Gastroesophageal sphincter (tissue), 4 donors: Measurements from ENCODE around the gene PPP2R5D. TPM values are rescaled to one million over a fixed set of nuclear protein-coding genes. Genes with fewer than 3 reads are reported as not detected.
A peak's percentile ranks its signal among the peaks of the same experiment; 100 is the strongest.

ENCODE experiments used
- ATAC-seq: fragments of 150-250 bp; one replicate; pipeline ENCODE4 v1.9.1; 2016; ENCODE audit warnings: mild to moderate bottlenecking, moderate library complexity
- H3K27ac ChIP-seq, 4 donors: fragments of 200-600 bp; sonication (generic) in 3 of 4; 1 replicate in 3 of 4; 2 replicates in 1 of 4; pipeline ENCODE4 v1.5.1; 2016 to 2019
- H3K27me3 ChIP-seq: fragments of 200-600 bp; sonication (generic); one replicate; pipeline ENCODE4 v1.5.1; 2019
- H3K36me3 ChIP-seq, 2 donors: fragments of 200-600 bp; sonication (generic); one replicate each; pipeline ENCODE4 v1.5.1; 2019; ENCODE audit warnings: control low read depth in 1 of 2
- H3K4me1 ChIP-seq, 3 donors: fragments of 200-600 bp; sonication (generic); 1 replicate in 2 of 3; 2 replicates in 1 of 3; pipeline ENCODE4 v1.5.1; 2016 to 2019; ENCODE audit warnings: control low read depth in 2 of 3
- H3K4me3 ChIP-seq, 2 donors: fragments of 200-600 bp; sonication (generic); one replicate each; pipeline ENCODE4 v1.5.1; 2019; ENCODE audit warnings: mild to moderate bottlenecking in 1 of 2, moderate library complexity in 1 of 2
- H3K9me3 ChIP-seq, 3 donors: fragments of 200-600 bp; sonication (generic); one replicate each; pipeline ENCODE4 v1.5.1; 2017 to 2019; ENCODE audit warnings: control low read depth in 2 of 3
- EP300 ChIP-seq: sonication (generic); formaldehyde crosslinking; IDR thresholded peaks from one replicate; pipeline ENCODE4 v1.6.1; 2017; ENCODE audit warnings: antibody characterized with exemption, mild to moderate bottlenecking
- POLR2A ChIP-seq, 2 donors: fragments of 450-650 bp; IDR thresholded peaks; one replicate each; pipeline ENCODE4 v1.6.1; 2017; ENCODE audit warnings: antibody characterized with exemption in 2 of 2, mild to moderate bottlenecking in 2 of 2, moderate library complexity in 1 of 2
- POLR2AphosphoS5 ChIP-seq: sonication (generic); formaldehyde crosslinking; IDR thresholded peaks from one replicate; pipeline ENCODE4 v1.6.1; 2017; ENCODE audit warnings: antibody characterized with exemption
- WGBS, 2 donors: methylation state at CpG; one replicate each; pipeline ENCODE4 v1.1.5; 2018; ENCODE audit warnings: low coverage in 1 of 2; 5-methylcytosine and 5-hydroxymethylcytosine counted together
- total RNA-seq, 4 donors: library from RNA; depleted of rRNA; stranded (reverse); fragments of >200 nt; gene quantifications; one replicate each; pipeline ENCODE4 v1.1.0, GENCODE V29; 2016
- TF ChIP-seq, protein P1 (sequence below), 4 experiments: fragments of 200-600 bp in 2 of 4; fragments of 450-650 bp in 2 of 4; sonication (generic) in 1 of 4; IDR thresholded peaks; one replicate each; pipeline ENCODE4 v1.5.1; 2017 to 2019; ENCODE audit warnings: antibody characterized with exemption in 4 of 4, mild to moderate bottlenecking in 2 of 4, moderate library complexity in 2 of 4

PPP2R5D gene
- total RNA-seq, 4 donors from 2014 or later, result 30.0 to 45.1 (median 36.3) TPM

DNA sequence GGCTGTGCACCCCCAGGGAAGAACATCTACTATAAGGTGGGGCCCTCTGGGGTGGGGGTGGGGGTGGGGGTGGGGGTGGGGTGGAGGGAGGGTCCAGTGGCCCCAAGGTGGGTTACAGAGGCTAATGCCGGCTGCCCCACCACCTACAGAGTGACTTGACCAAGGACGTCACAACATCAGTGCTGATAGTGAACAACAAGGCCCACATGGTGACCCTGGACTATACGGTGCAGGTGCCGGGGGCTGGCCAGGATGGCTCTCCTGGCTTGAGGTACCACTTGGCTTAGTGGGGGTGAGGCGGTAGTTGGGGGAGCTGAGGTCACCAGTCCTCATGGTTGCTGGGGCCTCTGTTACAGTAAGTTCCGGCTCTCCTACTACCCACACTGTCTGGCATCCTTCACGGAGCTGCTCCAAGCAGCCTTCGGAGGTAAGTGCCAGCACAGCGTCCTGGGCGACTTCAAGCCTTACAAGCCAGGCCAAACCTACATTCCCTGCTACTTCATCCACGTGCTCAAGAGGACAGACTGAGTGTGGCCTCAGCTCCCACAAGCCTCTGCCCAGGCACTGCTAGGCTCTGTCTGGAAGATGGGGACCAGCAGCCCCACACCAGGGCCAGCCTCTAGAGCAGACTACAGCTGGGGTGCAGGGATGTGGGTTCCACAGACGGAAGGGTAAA lies 21.1 kb upstream of the PPP2R5D start:
- Histone ChIP-seq H3K9me3 (no peaks in the 10 kb centered on the region), H3K36me3 (peaks cover 0 to 64% of the 10 kb centered on the region in 2 donors), H3K27ac (no peak overlapping the region), H3K4me1 (peaks cover 0 to 24% (median 8%) of the 10 kb centered on the region in 3 donors), H3K4me3 (no peak overlapping the region), H3K27me3 (no peaks in the 10 kb centered on the region)
- no peak for ATAC-seq
- 40 to 100% methylated on average over 1 of the region's 12 CpGs for WGBS, 2 donors
- TF ChIP-seq, protein P1, sequence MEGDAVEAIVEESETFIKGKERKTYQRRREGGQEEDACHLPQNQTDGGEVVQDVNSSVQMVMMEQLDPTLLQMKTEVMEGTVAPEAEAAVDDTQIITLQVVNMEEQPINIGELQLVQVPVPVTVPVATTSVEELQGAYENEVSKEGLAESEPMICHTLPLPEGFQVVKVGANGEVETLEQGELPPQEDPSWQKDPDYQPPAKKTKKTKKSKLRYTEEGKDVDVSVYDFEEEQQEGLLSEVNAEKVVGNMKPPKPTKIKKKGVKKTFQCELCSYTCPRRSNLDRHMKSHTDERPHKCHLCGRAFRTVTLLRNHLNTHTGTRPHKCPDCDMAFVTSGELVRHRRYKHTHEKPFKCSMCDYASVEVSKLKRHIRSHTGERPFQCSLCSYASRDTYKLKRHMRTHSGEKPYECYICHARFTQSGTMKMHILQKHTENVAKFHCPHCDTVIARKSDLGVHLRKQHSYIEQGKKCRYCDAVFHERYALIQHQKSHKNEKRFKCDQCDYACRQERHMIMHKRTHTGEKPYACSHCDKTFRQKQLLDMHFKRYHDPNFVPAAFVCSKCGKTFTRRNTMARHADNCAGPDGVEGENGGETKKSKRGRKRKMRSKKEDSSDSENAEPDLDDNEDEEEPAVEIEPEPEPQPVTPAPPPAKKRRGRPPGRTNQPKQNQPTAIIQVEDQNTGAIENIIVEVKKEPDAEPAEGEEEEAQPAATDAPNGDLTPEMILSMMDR (IDR thresholded peaks at IDR 0.05), result no peak
- TF ChIP-seq EP300 (no peak), POLR2AphosphoS5 (no peak), POLR2A (IDR thresholded peaks at IDR 0.05) (no peak)

DNA sequence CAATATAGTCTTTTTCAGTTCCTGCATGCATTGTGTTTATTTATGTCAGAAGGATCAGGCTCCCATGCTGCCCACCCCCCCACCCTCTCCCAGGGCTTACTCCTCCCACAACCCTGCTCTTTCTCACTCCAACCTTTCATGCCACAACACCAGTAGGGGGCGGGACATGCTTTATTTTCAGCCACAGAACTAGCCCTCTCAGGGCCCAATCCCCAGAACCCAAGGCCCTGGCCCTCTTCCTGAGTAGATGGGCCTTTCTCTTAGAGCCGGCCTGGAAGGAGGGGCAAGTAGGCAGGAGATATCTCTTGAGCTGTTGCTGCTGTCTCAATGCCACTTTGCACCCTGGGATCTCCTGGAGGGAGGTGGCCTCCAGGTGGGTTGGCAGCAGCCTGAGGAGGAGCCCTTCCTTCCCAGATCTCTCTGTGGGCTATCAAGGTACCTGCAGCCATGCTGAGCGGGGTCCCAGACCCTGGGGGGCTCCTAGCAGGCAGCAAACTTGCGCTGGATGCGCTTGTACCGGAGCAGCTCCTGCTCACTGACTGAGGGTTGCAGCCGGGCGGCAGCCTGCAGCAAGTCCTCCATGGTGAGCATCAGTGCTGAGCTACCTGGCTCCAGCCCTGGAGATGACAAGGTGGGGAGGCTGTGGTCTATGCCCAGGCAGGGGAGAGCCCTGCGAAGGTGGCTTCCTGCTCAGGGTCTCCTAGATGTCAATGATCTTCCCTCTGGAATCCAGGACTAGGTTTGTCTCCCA lies 20.3 kb upstream of the PPP2R5D start:
- no peaks in the 10 kb centered on the region for H3K9me3 ChIP-seq
- no peaks in the 10 kb centered on the region for H3K27me3 ChIP-seq
- no peak for ATAC-seq
- peaks cover 0 to 71% of the 10 kb centered on the region in 2 donors for H3K36me3 ChIP-seq
- no peak overlapping the region for H3K27ac ChIP-seq
- TF ChIP-seq EP300 (no peak), POLR2AphosphoS5 (no peak), POLR2A (IDR thresholded peaks at IDR 0.05) (no peak)
- TF ChIP-seq, protein P1 (IDR thresholded peaks at IDR 0.05), result peak in 1 of 4 experiments; percentile 24
- no peak overlapping the region for H3K4me3 ChIP-seq
- H3K4me1 ChIP-seq, result peaks cover 0 to 24% (median 8%) of the 10 kb centered on the region in 3 donors
- 60 to 83% methylated on average over 1 to 2 of the region's 9 CpGs for WGBS, 2 donors

DNA sequence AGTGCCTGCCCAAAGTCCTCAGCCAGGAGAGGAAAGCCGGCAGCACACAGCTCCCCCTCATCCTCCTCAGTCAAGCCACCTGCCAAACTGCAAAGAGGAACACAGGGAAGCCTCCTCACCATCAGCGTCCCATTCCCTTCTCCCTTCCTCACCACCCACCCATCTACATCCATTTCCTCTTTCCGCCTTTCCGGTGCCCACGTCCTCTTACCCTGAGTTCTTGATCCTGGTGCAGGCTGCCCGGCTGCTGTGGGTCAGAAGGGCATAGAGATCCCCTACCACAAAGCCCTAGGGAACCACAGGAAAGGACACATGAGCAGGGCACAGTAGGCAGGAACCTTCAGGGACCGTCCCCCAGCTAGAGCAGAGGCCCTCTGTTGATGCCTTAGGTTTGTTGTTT lies 17.8 kb upstream of the PPP2R5D start:
- TF ChIP-seq EP300 (no peak), POLR2A (IDR thresholded peaks at IDR 0.05) (no peak)
- ATAC-seq, result no peak
- Histone ChIP-seq H3K4me1 (peaks cover 0 to 8% (median 0%) of the 10 kb centered on the region in 3 donors), H3K4me3 (no peak overlapping the region), H3K27me3 (no peaks in the 10 kb centered on the region), H3K9me3 (no peaks in the 10 kb centered on the region), H3K36me3 (peaks cover 0 to 79% of the 10 kb centered on the region in 2 donors), H3K27ac (no peak overlapping the region)
- 66 to 77% methylated on average over 5 to 6 of the region's 7 CpGs for whole genome bisulfite sequencing, 2 donors

- Histone ChIP-seq H3K27me3 (no peaks in the 10 kb centered on the region), H3K4me3 (no peak overlapping the region), H3K36me3 (peaks cover 0 to 75% of the 10 kb centered on the region in 2 donors), H3K4me1 (peaks cover 0 to 5% (median 0%) of the 10 kb centered on the region in 3 donors), H3K27ac (no peak overlapping the region), H3K9me3 (no peaks in the 10 kb centered on the region)
- TF ChIP-seq EP300 (no peak), POLR2AphosphoS5 (no peak), POLR2A (IDR thresholded peaks at IDR 0.05) (no peak)
- TF ChIP-seq, protein P1 (IDR thresholded peaks at IDR 0.05), result no peak
- no peak for ATAC-seq
- WGBS, 2 donors, result no CpG with 5 or more reads among the region's 11 CpGs
These were observed 17.1 kb upstream of the PPP2R5D start for GRCh38 chr6:42967228-42967627.

DNA sequence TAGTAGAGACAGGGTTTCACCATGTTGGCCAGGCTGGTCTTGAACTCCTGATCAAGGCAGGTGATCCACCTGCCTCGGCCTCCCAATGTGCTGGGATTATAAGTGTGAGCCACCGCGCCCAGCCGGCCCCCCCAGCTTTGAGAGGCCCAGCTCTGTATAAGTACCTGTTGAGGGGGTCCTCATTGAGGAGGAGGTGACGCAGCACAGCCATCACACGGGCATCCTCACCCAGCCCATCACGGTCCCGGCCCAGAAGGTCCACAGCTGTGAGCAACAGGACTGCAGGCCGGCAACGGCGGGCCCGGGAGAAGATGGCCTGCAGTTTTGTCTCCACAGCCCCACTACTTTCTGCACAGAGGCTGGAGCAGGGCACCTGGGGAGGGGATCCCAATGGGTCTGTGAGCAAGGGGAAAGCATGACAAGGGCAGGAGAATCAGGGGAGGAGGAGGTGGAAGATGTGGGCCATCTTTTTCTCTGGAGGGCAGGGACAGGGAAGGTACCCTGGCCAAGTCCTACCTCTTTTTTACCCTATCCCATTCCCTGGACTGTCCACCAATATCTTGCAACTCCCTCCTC lies 16.2 kb upstream of the PPP2R5D start:
- peaks cover 0 to 69% of the 10 kb centered on the region in 2 donors for H3K36me3 ChIP-seq
- no peaks in the 10 kb centered on the region for H3K9me3 ChIP-seq
- 100% methylated on average over 1 of the region's 12 CpGs; no CpG with 5 or more reads in 1 of the 2 donors for WGBS, 2 donors
- H3K4me3 ChIP-seq, result no peak overlapping the region
- peaks cover 0 to 5% (median 0%) of the 10 kb centered on the region in 3 donors for H3K4me1 ChIP-seq
- no peak for ATAC-seq
- no peak for TF ChIP-seq POLR2AphosphoS5
- no peak for TF ChIP-seq POLR2A (IDR thresholded peaks at IDR 0.05)
- no peak for TF ChIP-seq EP300
- TF ChIP-seq, protein P1 (IDR thresholded peaks at IDR 0.05), result no peak
- H3K27me3 ChIP-seq, result no peaks in the 10 kb centered on the region
- no peak overlapping the region for H3K27ac ChIP-seq
